ENCODE measurements around the gene RIN3.

Gene RIN3

GRCh38 chr14:92601757-92602417, 88.3 kb downstream of the RIN3 start:
- DNase-seq = no peak

DNA sequence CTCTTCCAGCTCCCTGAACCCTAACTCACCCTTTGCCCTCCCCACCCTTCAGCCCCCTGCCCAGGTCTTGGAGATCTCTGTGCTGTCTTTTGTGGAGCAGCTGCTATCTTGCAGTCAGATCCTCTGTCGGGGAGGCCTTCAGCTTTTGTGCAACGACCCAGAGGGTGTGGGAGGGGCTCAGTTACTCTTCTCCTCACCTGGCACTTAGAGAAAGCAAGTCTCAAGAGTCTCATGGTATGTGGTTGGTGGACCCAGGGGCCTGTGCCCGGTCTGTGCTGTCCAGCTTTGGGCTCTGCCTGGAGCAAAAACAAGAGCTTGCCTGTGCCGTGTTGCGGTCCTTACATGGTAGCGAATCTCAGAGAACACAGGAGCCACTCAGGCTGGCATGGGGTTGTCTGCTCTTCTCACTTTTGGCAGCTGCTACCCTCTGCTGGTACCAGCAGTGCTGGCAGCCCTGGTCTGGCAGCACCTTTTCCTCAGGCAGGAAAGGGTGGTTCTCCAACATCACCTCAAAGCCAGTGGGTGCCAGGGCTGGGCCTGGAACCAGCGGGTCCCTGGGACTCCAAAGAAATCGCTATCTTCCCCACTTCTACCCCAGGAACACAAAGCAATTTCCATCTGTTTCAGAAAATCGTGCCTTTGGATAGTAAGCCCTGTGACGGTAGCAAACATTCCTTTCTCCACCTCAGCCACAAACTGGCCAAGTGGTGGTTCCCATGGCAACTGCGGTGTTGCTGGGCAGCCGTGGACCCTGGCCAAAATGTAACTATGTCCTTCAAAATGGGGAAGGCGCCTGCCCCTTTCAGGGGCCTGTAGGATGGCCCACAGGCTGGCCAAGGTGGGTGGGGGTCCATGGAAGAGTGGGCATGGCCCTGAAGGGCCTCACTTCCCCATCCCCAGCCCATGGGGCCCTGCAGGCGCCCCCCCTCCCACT, 90.0 kb downstream of the RIN3 start:
- no peak for DNase-seq

DNA sequence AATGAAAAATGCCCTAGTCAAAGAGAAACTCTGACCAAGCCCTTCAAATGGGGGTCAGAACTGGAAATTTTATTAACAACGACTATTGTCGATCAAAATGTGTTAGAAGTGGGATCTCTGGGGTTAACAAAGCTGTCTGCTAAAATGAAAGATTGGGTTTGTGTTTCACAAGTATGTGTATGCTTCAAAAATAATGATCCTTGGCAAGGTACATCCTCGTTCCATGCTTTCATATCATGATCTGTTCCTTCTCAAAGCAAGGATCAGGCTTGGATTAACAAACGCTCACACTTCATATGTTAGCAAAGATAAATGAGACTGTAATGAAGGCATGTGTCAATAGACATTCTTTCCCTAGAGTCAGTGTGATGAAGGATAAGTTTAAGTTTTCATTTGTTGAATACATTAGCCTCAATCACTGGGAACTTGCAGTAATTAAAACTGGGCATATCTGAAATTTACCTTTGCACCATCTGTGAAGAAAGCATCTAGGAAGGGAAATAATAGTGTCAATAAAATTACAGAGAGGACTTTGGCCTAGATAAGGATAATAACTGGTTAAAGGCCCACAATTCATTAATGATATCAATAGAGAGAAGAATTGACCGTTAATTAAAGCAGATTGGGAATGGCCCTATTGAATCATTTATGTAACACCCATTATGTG, 91.8 kb downstream of the RIN3 start:
- no peak for DNase-seq

DNA sequence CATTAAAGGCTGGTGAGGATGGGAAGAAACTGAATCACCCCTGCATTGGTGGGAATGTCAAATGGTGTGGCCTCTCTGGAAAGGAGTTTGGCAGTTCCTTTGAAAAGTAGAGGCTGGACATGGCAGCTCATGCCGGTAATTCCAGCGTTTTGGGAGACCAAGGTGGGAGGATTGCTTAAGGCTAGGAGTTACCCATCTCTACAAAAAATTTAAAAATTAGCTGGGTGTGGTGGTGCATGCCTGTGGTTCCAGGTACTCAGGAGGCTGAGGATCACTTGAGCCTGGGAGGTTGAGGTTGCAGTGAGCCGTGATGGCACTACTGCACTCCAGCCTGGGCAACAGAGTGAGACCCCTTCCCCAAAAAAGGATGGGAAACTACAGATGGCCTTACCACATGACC, 93.7 kb downstream of the RIN3 start:
- no peak for DNase-seq

GRCh38 chr14:92607702-92608429, 94.3 kb downstream of the RIN3 start:
- no peak for DNase-seq

DNA sequence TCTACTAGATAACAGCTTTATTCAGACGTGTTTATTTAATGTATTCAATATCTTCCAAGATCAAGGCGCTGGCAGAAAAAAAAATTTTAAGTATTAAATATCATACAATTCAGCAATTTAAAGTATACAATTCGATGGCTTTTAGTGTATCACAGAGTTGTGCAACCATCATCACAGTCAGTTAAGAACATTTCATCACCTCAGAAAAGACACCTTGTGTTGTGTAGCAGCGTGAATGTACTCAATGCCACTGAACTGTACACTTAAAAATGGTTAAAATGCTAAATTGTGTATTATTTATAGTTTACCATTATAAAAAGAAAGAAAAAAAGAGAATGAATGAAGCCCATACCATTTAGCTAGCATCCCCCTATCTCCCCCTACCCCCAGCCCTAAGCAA, 96.4 kb downstream of the RIN3 start:
- no peak for DNase-seq

DNA sequence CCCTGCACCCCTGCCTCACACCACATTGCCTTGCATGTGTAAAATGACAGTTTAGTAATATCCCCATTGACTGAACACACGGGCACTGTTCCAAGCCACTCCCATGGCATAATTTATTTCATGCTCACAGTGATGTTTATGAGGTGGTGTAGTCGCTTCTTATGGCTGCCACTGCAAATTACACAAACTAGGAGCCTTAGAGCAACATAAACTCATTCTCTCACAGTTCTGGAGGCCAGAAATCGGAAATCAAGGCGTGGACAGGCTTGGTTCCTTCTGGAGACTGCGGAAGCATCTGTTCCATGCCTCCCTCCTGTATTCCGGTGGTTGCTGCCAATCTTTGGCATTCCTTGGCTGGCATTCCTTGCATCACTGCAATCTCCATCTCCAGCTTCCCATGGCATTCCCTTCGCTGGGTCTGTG, 97.3 kb downstream of the RIN3 start:
- no peak for DNase-seq

- no peak for DNase-seq
Observed at GRCh38 chr14:92613008-92613658, 99.6 kb downstream of the RIN3 start.

- no peak for DNase-seq
Observed at GRCh38 chr14:92613681-92614260, 100.2 kb downstream of the RIN3 start.

GRCh38 chr14:92615451-92615850, 101.9 kb downstream of the RIN3 start:
- DNase-seq = no peak

DNA sequence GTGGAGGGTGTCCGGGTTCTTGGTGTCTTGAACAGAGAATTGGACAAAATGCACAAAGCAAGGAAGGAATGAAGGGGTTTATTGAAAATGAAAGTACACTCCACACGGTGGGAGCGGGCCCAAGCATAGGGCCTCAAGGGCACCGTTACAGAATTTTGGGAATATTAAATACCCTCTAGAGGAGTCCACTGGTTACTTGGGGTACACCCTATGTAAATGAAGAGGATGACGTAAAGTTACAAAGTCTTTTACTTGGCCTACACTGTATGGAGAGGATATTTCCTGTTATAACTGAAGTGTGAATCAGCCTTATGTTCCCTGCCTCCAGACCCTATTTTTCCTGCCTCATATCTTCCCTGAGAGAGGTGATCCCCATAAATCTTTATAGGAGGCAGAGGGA, 102.6 kb downstream of the RIN3 start:
- no peak for DNase-seq

DNA sequence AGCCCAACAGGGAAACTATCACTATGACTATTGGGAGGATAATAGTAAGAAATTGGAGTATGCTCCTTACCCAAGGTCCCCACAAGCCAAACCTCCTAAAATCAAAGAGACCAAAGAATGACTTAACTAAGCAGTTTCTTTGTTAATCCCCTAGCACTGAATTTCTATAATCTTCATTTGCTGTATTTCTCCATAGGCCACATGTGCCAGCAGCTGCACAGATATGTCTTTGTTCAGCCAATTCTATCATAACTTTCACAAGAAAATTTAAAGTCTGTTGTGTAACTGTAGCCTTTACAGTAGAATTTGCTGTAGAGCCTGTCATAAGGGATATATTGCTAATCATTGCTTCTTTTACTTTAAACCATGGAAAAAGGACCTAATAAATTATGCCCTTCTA, 104.0 kb downstream of the RIN3 start:
- DNase-seq = no peak

DNA sequence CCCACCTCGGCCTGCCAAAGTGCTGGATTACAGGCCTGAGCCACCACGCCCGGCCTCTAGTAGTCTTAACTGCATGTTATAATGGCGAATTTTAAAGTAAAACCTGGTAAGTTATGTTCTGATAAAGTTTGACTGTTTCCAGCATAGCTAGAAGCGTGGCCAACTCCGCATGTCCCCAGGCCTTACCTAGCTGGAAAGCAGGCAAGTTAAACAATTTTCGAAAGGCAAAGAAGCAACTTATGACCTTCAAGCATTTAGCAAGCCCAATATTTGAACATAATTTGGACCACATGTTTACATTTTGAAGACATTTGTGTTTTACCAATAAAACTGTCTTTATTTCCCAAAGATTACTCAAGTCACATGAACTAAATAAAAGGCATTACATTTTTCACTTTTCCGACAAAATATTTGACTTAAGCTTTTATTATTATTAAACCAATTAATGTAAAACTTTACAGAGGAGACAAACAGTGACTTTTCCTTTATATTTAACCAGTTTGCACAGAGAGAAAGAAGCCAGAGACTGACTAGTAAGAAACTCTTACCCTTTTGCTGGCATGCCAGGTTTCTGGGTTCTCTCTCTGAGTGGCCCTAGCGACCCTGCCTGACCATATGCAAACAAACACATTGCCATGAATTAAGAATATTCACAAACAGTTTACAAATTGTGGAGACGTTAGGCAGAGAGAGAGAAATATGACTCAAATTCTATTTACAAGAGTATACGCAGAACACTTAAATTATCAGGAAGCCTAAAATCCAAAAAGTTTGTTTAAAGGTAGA, 106.3 kb downstream of the RIN3 start:
- DNase-seq = no peak

- no peak for DNase-seq
Observed at GRCh38 chr14:92622311-92622710, 108.7 kb downstream of the RIN3 start.

- no peak for DNase-seq
Observed at GRCh38 chr14:92624764-92625163, 111.2 kb downstream of the RIN3 start.

DNA sequence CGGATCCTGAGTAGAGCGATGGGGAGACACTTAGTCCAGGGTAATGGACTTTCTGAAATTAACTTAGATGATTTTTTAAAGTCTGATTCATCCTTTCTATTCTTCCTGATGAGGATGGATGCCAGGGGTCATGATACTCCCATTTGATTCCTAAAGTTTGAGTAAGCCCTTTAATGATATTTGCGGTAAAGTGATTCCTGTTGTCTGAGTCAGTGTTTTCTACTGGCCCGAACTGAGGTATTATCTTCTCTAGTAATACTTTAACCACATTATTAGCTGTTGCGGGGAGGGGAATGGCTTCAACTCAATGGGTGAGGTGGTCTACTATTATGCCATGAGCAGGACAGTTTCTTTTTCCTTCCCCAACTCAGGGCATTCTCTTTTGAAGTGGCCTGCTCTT, 111.6 kb downstream of the RIN3 start:
- no peak for DNase-seq

- DNase-seq = no peak
Observed at GRCh38 chr14:92626041-92626440, 112.5 kb downstream of the RIN3 start.

GRCh38 chr14:92627707-92628215, 114.2 kb downstream of the RIN3 start:
- DNase-seq = no peak

GRCh38 chr14:92628636-92629035, 115.1 kb downstream of the RIN3 start:
- no peak for DNase-seq

DNA sequence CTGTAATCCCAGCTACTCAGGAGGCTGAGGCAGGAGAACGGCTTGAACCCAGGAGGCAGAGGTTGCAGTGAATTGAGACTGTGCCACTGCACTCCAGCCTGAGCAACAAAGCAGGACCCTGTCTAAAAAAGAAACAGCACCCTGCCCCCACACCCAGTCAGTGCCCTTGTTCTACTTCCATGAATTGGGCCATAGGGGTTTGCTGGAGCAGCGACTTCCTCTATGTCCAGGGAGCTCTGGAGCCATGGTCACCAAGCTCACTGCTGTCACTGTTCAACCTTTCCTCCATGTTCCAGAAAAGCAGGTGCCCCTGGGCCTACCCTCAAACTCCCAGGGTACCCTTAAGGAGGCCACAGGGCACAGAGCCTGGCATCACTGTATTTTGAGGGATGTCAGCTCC, 116.8 kb downstream of the RIN3 start:
- DNase-seq = no peak

GRCh38 chr14:92631098-92631497, 117.5 kb downstream of the RIN3 start:
- DNase-seq = no peak

All from NCI-H187 (cell line).